A549 treated with ZK216348 at 1 μM for 4 hours (cell line): ENCODE data around the gene PTPRC. TPM values are rescaled to one million over a fixed set of nuclear protein-coding genes. Genes with fewer than 3 reads are reported as not detected.

Experiments
- total RNA-seq: library from RNA; stranded (reverse); fragments of 200-300 nt; extraction: Qiagen RNA extraction; gene quantifications from 5 replicates; pipeline ENCODE4 v1.2.3, GENCODE V29; 2022; ENCODE audit warnings: low read depth

The PTPRC gene, protein sequence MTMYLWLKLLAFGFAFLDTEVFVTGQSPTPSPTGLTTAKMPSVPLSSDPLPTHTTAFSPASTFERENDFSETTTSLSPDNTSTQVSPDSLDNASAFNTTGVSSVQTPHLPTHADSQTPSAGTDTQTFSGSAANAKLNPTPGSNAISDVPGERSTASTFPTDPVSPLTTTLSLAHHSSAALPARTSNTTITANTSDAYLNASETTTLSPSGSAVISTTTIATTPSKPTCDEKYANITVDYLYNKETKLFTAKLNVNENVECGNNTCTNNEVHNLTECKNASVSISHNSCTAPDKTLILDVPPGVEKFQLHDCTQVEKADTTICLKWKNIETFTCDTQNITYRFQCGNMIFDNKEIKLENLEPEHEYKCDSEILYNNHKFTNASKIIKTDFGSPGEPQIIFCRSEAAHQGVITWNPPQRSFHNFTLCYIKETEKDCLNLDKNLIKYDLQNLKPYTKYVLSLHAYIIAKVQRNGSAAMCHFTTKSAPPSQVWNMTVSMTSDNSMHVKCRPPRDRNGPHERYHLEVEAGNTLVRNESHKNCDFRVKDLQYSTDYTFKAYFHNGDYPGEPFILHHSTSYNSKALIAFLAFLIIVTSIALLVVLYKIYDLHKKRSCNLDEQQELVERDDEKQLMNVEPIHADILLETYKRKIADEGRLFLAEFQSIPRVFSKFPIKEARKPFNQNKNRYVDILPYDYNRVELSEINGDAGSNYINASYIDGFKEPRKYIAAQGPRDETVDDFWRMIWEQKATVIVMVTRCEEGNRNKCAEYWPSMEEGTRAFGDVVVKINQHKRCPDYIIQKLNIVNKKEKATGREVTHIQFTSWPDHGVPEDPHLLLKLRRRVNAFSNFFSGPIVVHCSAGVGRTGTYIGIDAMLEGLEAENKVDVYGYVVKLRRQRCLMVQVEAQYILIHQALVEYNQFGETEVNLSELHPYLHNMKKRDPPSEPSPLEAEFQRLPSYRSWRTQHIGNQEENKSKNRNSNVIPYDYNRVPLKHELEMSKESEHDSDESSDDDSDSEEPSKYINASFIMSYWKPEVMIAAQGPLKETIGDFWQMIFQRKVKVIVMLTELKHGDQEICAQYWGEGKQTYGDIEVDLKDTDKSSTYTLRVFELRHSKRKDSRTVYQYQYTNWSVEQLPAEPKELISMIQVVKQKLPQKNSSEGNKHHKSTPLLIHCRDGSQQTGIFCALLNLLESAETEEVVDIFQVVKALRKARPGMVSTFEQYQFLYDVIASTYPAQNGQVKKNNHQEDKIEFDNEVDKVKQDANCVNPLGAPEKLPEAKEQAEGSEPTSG (N-terminal part only)
- total RNA-seq, result not detected in 5 replicates

DNA sequence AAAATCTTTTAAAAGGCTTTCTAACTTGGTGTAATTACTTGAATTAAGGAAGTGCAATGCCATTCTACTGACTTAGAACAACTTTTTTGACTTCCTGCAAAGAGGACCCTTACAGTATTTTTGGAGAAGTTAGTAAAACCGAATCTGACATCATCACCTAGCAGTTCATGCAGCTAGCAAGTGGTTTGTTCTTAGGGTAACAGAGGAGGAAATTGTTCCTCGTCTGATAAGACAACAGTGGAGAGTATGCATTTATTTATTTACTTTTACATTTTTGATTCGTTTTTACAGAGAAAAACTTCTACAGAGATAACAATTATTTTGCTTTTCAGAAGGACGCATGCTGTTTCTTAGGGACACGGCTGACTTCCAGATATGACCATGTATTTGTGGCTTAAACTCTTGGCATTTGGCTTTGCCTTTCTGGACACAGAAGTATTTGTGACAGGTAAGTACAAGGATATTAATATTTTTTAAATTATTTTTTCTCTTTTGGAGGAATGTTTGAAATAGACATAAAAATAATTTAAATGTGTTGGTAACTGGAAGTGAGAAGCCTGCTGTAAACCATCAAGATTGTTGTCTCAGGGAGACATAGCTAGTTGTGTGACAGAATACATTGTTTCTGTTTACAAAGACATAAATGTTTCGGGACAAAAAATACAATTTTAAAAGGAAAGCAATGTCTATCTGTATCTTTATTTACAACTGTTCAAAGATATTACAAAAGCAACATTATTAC is at the start of gene PTPRC:
Gene PTPRC, plus strand, starts transcription at position 147 of the 742 bp plus-strand sequence. Its CDS starts 229 bp downstream, at position 376.

Other genes starting within 250 kb of the PTPRC start
- not detected in 5 replicates for gene ATP6V1G3, start 98.4 kb upstream of the PTPRC start, total RNA-seq